ENCODE data around the gene ANO5.

Gene ANO5

DNA sequence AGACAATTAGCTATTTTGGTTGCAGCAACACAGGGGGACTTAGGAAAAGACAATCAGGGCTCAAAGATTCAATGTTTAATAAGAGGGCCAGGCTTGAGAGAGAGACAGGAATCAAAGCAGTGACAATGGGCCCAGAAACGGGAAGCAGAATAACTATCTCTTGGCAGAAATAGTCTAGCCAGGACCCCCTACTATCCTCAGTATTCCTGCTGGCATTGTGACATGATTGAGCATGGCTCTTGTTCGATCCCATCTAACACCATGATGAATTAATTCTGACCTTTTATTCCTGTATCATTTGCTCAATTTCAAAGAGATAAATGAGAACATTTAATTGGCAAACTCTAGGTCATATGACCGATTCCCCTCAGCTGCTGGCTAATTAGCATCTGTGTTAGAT is 12.8 kb upstream of the ANO5 start:
- Histone ChIP-seq H3K27ac (ENCODE audit: low read length, poor library complexity, severe bottlenecking) (no peak overlapping the region), H3K27me3 (ENCODE audit: control insufficient read depth in 1 of 2, insufficient read depth in 1 of 2, low read length in 2 of 2) (no peaks in the 10 kb centered on the region), H3K4me2 (ENCODE audit: low read length, poor library complexity, severe bottlenecking) (no peak overlapping the region), H3K79me1 (replicated peaks; ENCODE audit: low read length, poor library complexity, severe bottlenecking) (no peaks in the 10 kb centered on the region), H2BK5ac (ENCODE audit: low read depth, low read length, poor library complexity, severe bottlenecking) (no peak overlapping the region), H2BK120ac (ENCODE audit: low read depth, low read length) (no peak overlapping the region), H3K9ac (ENCODE audit: low read length) (no peak overlapping the region), H2AK5ac (ENCODE audit: low read length, severe bottlenecking) (no peak overlapping the region), H3K9me3 (ENCODE audit: control insufficient read depth, low read length) (no peaks in the 10 kb centered on the region), H3K4me3 (ENCODE audit: insufficient read depth in 1 of 2, low read depth in 1 of 2, low read length in 2 of 2) (no peak overlapping the region), H2BK12ac (ENCODE audit: low read length in 2 of 2) (no peak overlapping the region), H2BK15ac (ENCODE audit: low read depth, poor library complexity, severe bottlenecking) (no peak overlapping the region), H3K14ac (ENCODE audit: low read length in 2 of 2) (no peak overlapping the region), H4K8ac (ENCODE audit: low read length) (no peak overlapping the region), H3K36me3 (ENCODE audit: control insufficient read depth in 1 of 2, insufficient read depth in 2 of 2, low read depth in 1 of 2, low read length in 2 of 2) (no peaks in the 10 kb centered on the region), H3K4me1 (ENCODE audit: control insufficient read depth, insufficient read depth, low read depth, low read length) (no peaks in the 10 kb centered on the region), H3K23ac (ENCODE audit: low read length in 2 of 2) (no peak overlapping the region), H4K91ac (ENCODE audit: low read length) (no peak overlapping the region), H2AFZ (ENCODE audit: low read depth, low read length) (no peak overlapping the region), H3K18ac (ENCODE audit: low read depth in 1 of 2, low read length in 2 of 2) (no peak overlapping the region), H3K4ac (ENCODE audit: low read depth in 1 of 2, low read length in 2 of 2) (no peak overlapping the region)
- DNase-seq = no peak
- 77% methylated on average over 3 of the region's 3 CpGs for WGBS

GRCh38 chr11:22189660-22190059 is 3.2 kb upstream of the ANO5 start:
- DNase-seq = no peak
- no peak overlapping the region for H3K23ac ChIP-seq (ENCODE audit: low read length in 2 of 2)
- H3K27me3 ChIP-seq (ENCODE audit: control insufficient read depth in 1 of 2, insufficient read depth in 1 of 2, low read length in 2 of 2) = peaks cover 24 to 32% of the 10 kb centered on the region in 2 experiments
- H3K27ac ChIP-seq (ENCODE audit: low read length, poor library complexity, severe bottlenecking) = no peak overlapping the region
- H4K91ac ChIP-seq (ENCODE audit: low read length) = no peak overlapping the region
- H4K8ac ChIP-seq (ENCODE audit: low read length) = no peak overlapping the region
- no peak overlapping the region for H2BK15ac ChIP-seq (ENCODE audit: low read depth, poor library complexity, severe bottlenecking)
- no peak overlapping the region for H3K4ac ChIP-seq (ENCODE audit: low read depth in 1 of 2, low read length in 2 of 2)
- no CpG with 5 or more reads among the region's 2 CpGs for WGBS
- no peak overlapping the region for H3K14ac ChIP-seq (ENCODE audit: low read length in 2 of 2)
- no peak overlapping the region for H3K4me3 ChIP-seq (ENCODE audit: insufficient read depth in 1 of 2, low read depth in 1 of 2, low read length in 2 of 2)
- no peak overlapping the region for H2BK120ac ChIP-seq (ENCODE audit: low read depth, low read length)
- H3K9ac ChIP-seq (ENCODE audit: low read length) = no peak overlapping the region
- no peak overlapping the region for H3K4me2 ChIP-seq (ENCODE audit: low read length, poor library complexity, severe bottlenecking)
- H2BK5ac ChIP-seq (ENCODE audit: low read depth, low read length, poor library complexity, severe bottlenecking) = no peak overlapping the region
- no peak overlapping the region for H3K18ac ChIP-seq (ENCODE audit: low read depth in 1 of 2, low read length in 2 of 2)
- H2AK5ac ChIP-seq (ENCODE audit: low read length, severe bottlenecking) = no peak overlapping the region
- no peak overlapping the region for H2BK12ac ChIP-seq (ENCODE audit: low read length in 2 of 2)
- no peak overlapping the region for H2AFZ ChIP-seq (ENCODE audit: low read depth, low read length)
- H3K36me3 ChIP-seq (ENCODE audit: control insufficient read depth in 1 of 2, insufficient read depth in 2 of 2, low read depth in 1 of 2, low read length in 2 of 2) = no peaks in the 10 kb centered on the region
- H3K79me1 ChIP-seq (replicated peaks; ENCODE audit: low read length, poor library complexity, severe bottlenecking) = no peaks in the 10 kb centered on the region
- H3K4me1 ChIP-seq (ENCODE audit: control insufficient read depth, insufficient read depth, low read depth, low read length) = peaks cover 15% of the 10 kb centered on the region
- H3K9me3 ChIP-seq (ENCODE audit: control insufficient read depth, low read length) = no peaks in the 10 kb centered on the region

GRCh38 chr11:22190827-22191463 is 1.9 kb upstream of the ANO5 start:
- WGBS = 83% methylated on average over 5 of the region's 7 CpGs

DNA sequence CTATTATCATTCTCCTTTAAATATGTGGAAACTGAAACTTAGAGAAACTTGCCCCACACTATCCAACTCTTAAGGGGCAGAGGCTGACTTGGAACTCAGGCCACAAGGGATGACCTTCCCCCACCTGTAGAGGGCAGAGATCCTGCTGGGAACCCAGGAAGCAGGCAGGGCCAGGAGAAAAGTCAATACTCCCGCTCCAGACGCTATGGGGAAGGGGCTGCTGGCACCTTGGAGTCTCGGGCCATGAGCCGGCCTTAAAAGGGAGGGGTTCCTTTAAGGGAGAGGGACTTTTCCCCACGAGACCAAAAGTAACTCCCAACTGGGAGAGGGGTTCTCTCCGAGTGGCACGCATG is 620 bp upstream of the ANO5 start:
- peak overlapping the region; percentile 64 for H3K4me2 ChIP-seq (ENCODE audit: low read length, poor library complexity, severe bottlenecking)
- no peak overlapping the region for H4K91ac ChIP-seq (ENCODE audit: low read length)
- no peak overlapping the region for H3K23ac ChIP-seq (ENCODE audit: low read length in 2 of 2)
- H2BK12ac ChIP-seq (ENCODE audit: low read length in 2 of 2) = no peak overlapping the region
- WGBS = 5% methylated on average over 3 of the region's 7 CpGs
- no peak overlapping the region for H4K8ac ChIP-seq (ENCODE audit: low read length)
- H3K27me3 ChIP-seq (ENCODE audit: control insufficient read depth in 1 of 2, insufficient read depth in 1 of 2, low read length in 2 of 2) = peaks cover 24 to 35% of the 10 kb centered on the region in 2 experiments
- H3K9ac ChIP-seq (ENCODE audit: low read length) = no peak overlapping the region
- H3K4me1 ChIP-seq (ENCODE audit: control insufficient read depth, insufficient read depth, low read depth, low read length) = peaks cover 15% of the 10 kb centered on the region
- no peak overlapping the region for H2BK15ac ChIP-seq (ENCODE audit: low read depth, poor library complexity, severe bottlenecking)
- H2AK5ac ChIP-seq (ENCODE audit: low read length, severe bottlenecking) = no peak overlapping the region
- no peak for DNase-seq
- H3K36me3 ChIP-seq (ENCODE audit: control insufficient read depth in 1 of 2, insufficient read depth in 2 of 2, low read depth in 1 of 2, low read length in 2 of 2) = no peaks in the 10 kb centered on the region
- no peak overlapping the region for H3K27ac ChIP-seq (ENCODE audit: low read length, poor library complexity, severe bottlenecking)
- no peak overlapping the region for H2BK5ac ChIP-seq (ENCODE audit: low read depth, low read length, poor library complexity, severe bottlenecking)
- H2BK120ac ChIP-seq (ENCODE audit: low read depth, low read length) = no peak overlapping the region
- peak overlapping the region; percentile 50 to 71 for H3K4me3 ChIP-seq (ENCODE audit: insufficient read depth in 1 of 2, low read depth in 1 of 2, low read length in 2 of 2)
- no peaks in the 10 kb centered on the region for H3K9me3 ChIP-seq (ENCODE audit: control insufficient read depth, low read length)
- H2AFZ ChIP-seq (ENCODE audit: low read depth, low read length) = no peak overlapping the region
- no peak overlapping the region for H3K18ac ChIP-seq (ENCODE audit: low read depth in 1 of 2, low read length in 2 of 2)
- no peak overlapping the region for H3K14ac ChIP-seq (ENCODE audit: low read length in 2 of 2)
- no peak overlapping the region for H3K4ac ChIP-seq (ENCODE audit: low read depth in 1 of 2, low read length in 2 of 2)
- H3K79me1 ChIP-seq (replicated peaks; ENCODE audit: low read length, poor library complexity, severe bottlenecking) = no peaks in the 10 kb centered on the region

More at GRCh38 chr11:22190827-22191463, 1.9 kb upstream of the ANO5 start:
- no peak overlapping the region for H3K4me2 ChIP-seq (ENCODE audit: low read length, poor library complexity, severe bottlenecking)
- H4K91ac ChIP-seq (ENCODE audit: low read length) = no peak overlapping the region
- H2BK12ac ChIP-seq (ENCODE audit: low read length in 2 of 2) = no peak overlapping the region
- no peak overlapping the region for H3K14ac ChIP-seq (ENCODE audit: low read length in 2 of 2)
- H3K27ac ChIP-seq (ENCODE audit: low read length, poor library complexity, severe bottlenecking) = no peak overlapping the region
- no peak overlapping the region for H3K4ac ChIP-seq (ENCODE audit: low read depth in 1 of 2, low read length in 2 of 2)
- no peak for DNase-seq
- H2BK5ac ChIP-seq (ENCODE audit: low read depth, low read length, poor library complexity, severe bottlenecking) = no peak overlapping the region
- H3K36me3 ChIP-seq (ENCODE audit: control insufficient read depth in 1 of 2, insufficient read depth in 2 of 2, low read depth in 1 of 2, low read length in 2 of 2) = no peaks in the 10 kb centered on the region
- H3K9ac ChIP-seq (ENCODE audit: low read length) = no peak overlapping the region
- H3K4me3 ChIP-seq (ENCODE audit: insufficient read depth in 1 of 2, low read depth in 1 of 2, low read length in 2 of 2) = no peak overlapping the region
- H2BK120ac ChIP-seq (ENCODE audit: low read depth, low read length) = no peak overlapping the region
- H3K18ac ChIP-seq (ENCODE audit: low read depth in 1 of 2, low read length in 2 of 2) = no peak overlapping the region
- no peak overlapping the region for H2AFZ ChIP-seq (ENCODE audit: low read depth, low read length)
- no peaks in the 10 kb centered on the region for H3K9me3 ChIP-seq (ENCODE audit: control insufficient read depth, low read length)
- H3K4me1 ChIP-seq (ENCODE audit: control insufficient read depth, insufficient read depth, low read depth, low read length) = peaks cover 15% of the 10 kb centered on the region
- H2AK5ac ChIP-seq (ENCODE audit: low read length, severe bottlenecking) = no peak overlapping the region
- H4K8ac ChIP-seq (ENCODE audit: low read length) = no peak overlapping the region
- no peak overlapping the region for H2BK15ac ChIP-seq (ENCODE audit: low read depth, poor library complexity, severe bottlenecking)
- H3K79me1 ChIP-seq (replicated peaks; ENCODE audit: low read length, poor library complexity, severe bottlenecking) = no peaks in the 10 kb centered on the region
- peaks cover 24 to 35% of the 10 kb centered on the region in 2 experiments for H3K27me3 ChIP-seq (ENCODE audit: control insufficient read depth in 1 of 2, insufficient read depth in 1 of 2, low read length in 2 of 2)
- H3K23ac ChIP-seq (ENCODE audit: low read length in 2 of 2) = no peak overlapping the region
